PC-9 (cell line): ENCODE measurements around the gene CEP57L1. TPM values are rescaled to one million over a fixed set of nuclear protein-coding genes. Genes with fewer than 3 reads are reported as not detected.

Experiments
- BruUV-seq: library from RNA; stranded (reverse); fragments of 400-500 nt; replicated peaks from 2 replicates; lab custom pipeline; 2021; lab: Mats Ljungman, UMichigan
- CTCF ChIA-PET: fragments of 300-600 bp; sonication (Branson Sonifier 250); formaldehyde crosslinking; loops from one replicate; lab custom pipeline; 2022; ENCODE audit warnings: antibody characterized with exemption; lab: Charles Lee
- POLR2A ChIA-PET: fragments of 300-600 bp; sonication (Branson Sonifier 250); formaldehyde crosslinking; loops from one replicate; lab custom pipeline; 2022; ENCODE audit warnings: antibody characterized with exemption; ENCODE audit not compliant: unreplicated experiment; lab: Charles Lee
- DNase-seq, 2 experiments: peaks; one replicate each; pipeline versions ENCODE4 v3.0.0 to v3.0.0-alpha.2; 2015 to 2022; ENCODE audit warnings: mixed read lengths in 1 of 2
- H2AFZ ChIP-seq: fragments of 200-600 bp; sonication (generic); 2 replicates; pipeline ENCODE4 v1.8.1; 2017; ENCODE audit warnings: antibody characterized with exemption
- H3F3A ChIP-seq: fragments of 200-600 bp; sonication (generic); 2 replicates; pipeline ENCODE4 v1.8.1; 2017; ENCODE audit warnings: antibody characterized with exemption, mild to moderate bottlenecking, low read depth; ENCODE audit not compliant: insufficient read depth
- H3K27ac ChIP-seq: fragments of 200-600 bp; sonication (generic); 2 replicates; pipeline ENCODE4 v1.6.1; 2016; ENCODE audit warnings: mixed run types
- H3K27me3 ChIP-seq: fragments of 200-600 bp; sonication (generic); 2 replicates; pipeline ENCODE4 v1.6.1; 2016; ENCODE audit warnings: low read depth, mixed run types; ENCODE audit not compliant: insufficient read depth
- H3K36me3 ChIP-seq: fragments of 200-600 bp; sonication (generic); 2 replicates; pipeline ENCODE4 v1.6.1; 2016; ENCODE audit warnings: low read depth, mixed run types
- H3K4me1 ChIP-seq: fragments of 200-600 bp; sonication (generic); replicated peaks from 2 replicates; pipeline ENCODE4 v1.6.1; 2016; ENCODE audit warnings: mixed run types; ENCODE audit not compliant: insufficient read depth
- H3K4me2 ChIP-seq: fragments of 200-600 bp; sonication (generic); 2 replicates; pipeline ENCODE4 v1.6.1; 2017; ENCODE audit warnings: mixed run types
- H3K4me3 ChIP-seq: fragments of 200-600 bp; sonication (generic); 2 replicates; pipeline ENCODE4 v1.6.1; 2016; ENCODE audit warnings: mixed run types
- H3K79me2 ChIP-seq: fragments of 200-600 bp; sonication (generic); 2 replicates; pipeline ENCODE4 v1.6.1; 2017; ENCODE audit warnings: low read depth, mixed run types
- H3K9me2 ChIP-seq: fragments of 200-600 bp; sonication (generic); 2 replicates; pipeline ENCODE4 v1.8.1; 2017; ENCODE audit warnings: mild to moderate bottlenecking; ENCODE audit not compliant: insufficient read depth
- H3K9me3 ChIP-seq: fragments of 200-600 bp; sonication (generic); 2 replicates; pipeline ENCODE4 v1.8.1; 2016; ENCODE audit warnings: low read depth; ENCODE audit not compliant: insufficient read depth
- H4K20me1 ChIP-seq: fragments of 200-600 bp; sonication (generic); 2 replicates; pipeline ENCODE4 v1.8.1; 2017; ENCODE audit not compliant: insufficient read depth
- CTCF ChIP-seq: fragments of 200-600 bp; sonication (generic); conservative IDR thresholded peaks from 2 replicates; pipeline ENCODE4 v1.6.1; 2017; ENCODE audit warnings: mixed run types, antibody characterized with exemption, mild to moderate bottlenecking, moderate library complexity
- EZH2 ChIP-seq: fragments of 200-600 bp; sonication (generic); IDR thresholded peaks from 2 replicates; pipeline ENCODE4 v1.8.0; 2017; ENCODE audit warnings: antibody characterized with exemption, low read depth
- intact Hi-C: fragments of 100-400 bp; cut with micrococcal nuclease; formaldehyde crosslinking; loops from one replicate; pipeline ENCODE4 v1.10.0; 2022; ENCODE audit not compliant: unreplicated experiment
- total RNA-seq: library from RNA; stranded (reverse); gene quantifications from 2 replicates; pipeline ENCODE4 v1.2.3, GENCODE V29; 2021

CEP57L1 gene
- total RNA-seq, 1 experiment from 2014 or later = 18.3 TPM

DNA sequence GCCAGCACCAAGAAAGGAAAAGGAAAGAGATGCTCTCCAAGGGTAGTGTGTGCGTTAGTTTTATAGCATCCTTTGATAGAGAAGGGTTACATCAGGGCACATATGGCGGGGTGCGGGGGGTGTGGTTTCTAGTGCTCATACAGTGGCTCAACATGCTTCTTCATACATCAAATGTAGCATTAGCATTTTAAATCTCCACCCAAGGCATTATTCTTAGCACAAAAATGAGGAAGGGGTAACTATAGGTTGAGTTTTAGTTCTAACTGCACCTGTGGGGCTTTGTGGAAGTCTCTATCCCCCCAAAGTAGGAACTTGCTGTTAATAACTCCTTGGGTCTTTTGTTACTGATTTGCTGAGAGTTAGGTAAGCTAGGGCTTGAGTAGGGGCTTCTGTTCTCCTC is 89.3 kb downstream of the CEP57L1 start:
- no TSS peak for BruUV-seq
- no peaks in the 10 kb centered on the region for H3K36me3 ChIP-seq
- H3K27ac ChIP-seq = no peak overlapping the region
- no peak overlapping the region for H3K4me2 ChIP-seq
- POLR2A ChIA-PET = interaction anchor here (0.6 kb wide), 1 partner anchor 1212 kb away, joined by 3 read pairs; no protein-coding TSS in a partner anchor
- H3K27me3 ChIP-seq = no peaks in the 10 kb centered on the region
- H3K4me3 ChIP-seq = no peak overlapping the region
- H2AFZ ChIP-seq = no peak overlapping the region
- H3K79me2 ChIP-seq = no peaks in the 10 kb centered on the region
- H3F3A ChIP-seq = no peaks in the 10 kb centered on the region
- TF ChIP-seq CTCF = no peak
- TF ChIP-seq EZH2 = no peak
- no peaks in the 10 kb centered on the region for H3K9me2 ChIP-seq
- DNase-seq = no peak
- CTCF ChIA-PET = no interaction called here
- H4K20me1 ChIP-seq = no peaks in the 10 kb centered on the region
- no peaks in the 10 kb centered on the region for H3K4me1 ChIP-seq
- intact Hi-C loops = loop anchor here (5.0 kb wide), 4 partner anchors 273 to 868 kb away; partner anchors contain the start of genes AK9, FIG4 and MICAL1
- H3K9me3 ChIP-seq = no peaks in the 10 kb centered on the region

GRCh38 chr6:109186012-109186411 is 90.7 kb downstream of the CEP57L1 start:
- no TSS peak for BruUV-seq
- Histone ChIP-seq H3K27me3 (no peaks in the 10 kb centered on the region), H3K27ac (no peak overlapping the region), H3K4me1 (no peaks in the 10 kb centered on the region), H4K20me1 (no peaks in the 10 kb centered on the region), H2AFZ (no peak overlapping the region), H3K4me3 (no peak overlapping the region), H3K4me2 (no peak overlapping the region), H3K36me3 (no peaks in the 10 kb centered on the region), H3K9me3 (no peaks in the 10 kb centered on the region; the same call in 1 of the 2 replicates), H3K79me2 (no peaks in the 10 kb centered on the region), H3F3A (no peaks in the 10 kb centered on the region), H3K9me2 (no peaks in the 10 kb centered on the region)
- DNase-seq = no peak
- CTCF ChIA-PET = no interaction called here
- no peak for TF ChIP-seq EZH2
- no peak for TF ChIP-seq CTCF
- POLR2A ChIA-PET = interaction anchor here (0.6 kb wide), 1 partner anchor 91 kb away, joined by 3 read pairs; the partner anchor contains the start of gene SESN1
- intact Hi-C loops = loop anchor here (5.0 kb wide), 3 partner anchors 271 to 866 kb away; partner anchors contain the start of genes AK9, FIG4 and MICAL1

GRCh38 chr6:109187399-109188114 is 92.2 kb downstream of the CEP57L1 start:
- Histone ChIP-seq H3K27me3 (no peaks in the 10 kb centered on the region), H3K4me3 (no peak overlapping the region), H3K36me3 (no peaks in the 10 kb centered on the region), H3K4me1 (no peaks in the 10 kb centered on the region), H3K9me2 (no peaks in the 10 kb centered on the region), H3K27ac (no peak overlapping the region), H3K4me2 (no peak overlapping the region), H4K20me1 (no peaks in the 10 kb centered on the region), H3K9me3 (no peaks in the 10 kb centered on the region; the same call in 1 of the 2 replicates), H3F3A (no peaks in the 10 kb centered on the region), H3K79me2 (no peaks in the 10 kb centered on the region), H2AFZ (no peak overlapping the region)
- POLR2A ChIA-PET = interaction anchor here (0.6 kb wide), 1 partner anchor 174 kb away, joined by 5 read pairs; no protein-coding TSS in a partner anchor
- TF ChIP-seq CTCF = peak; percentile 98
- TF ChIP-seq EZH2 = no peak
- CTCF ChIA-PET = interaction anchor here (0.7 to 1.7 kb wide), 2 partner anchors 9 to 196 kb away, joined by 3 to 17 read pairs; partner anchors contain the start of gene CD164
- no TSS peak for BruUV-seq
- DNase-seq = peak; percentile 52 to 60
- intact Hi-C loops = loop anchor here (1.0 to 5.0 kb wide), 5 partner anchors 196 to 865 kb away; partner anchors contain the start of genes AK9, FIG4 and MICAL1
